ENCODE data around the gene PROSER3. TPM values are rescaled to one million over a fixed set of nuclear protein-coding genes. Genes with fewer than 3 reads are reported as not detected.

The PROSER3 gene
- total RNA-seq, 2 experiments from 2014 or later, result 17.2 to 66.1 TPM

- BruUV-seq (replicated peaks), result no TSS peak
- Histone ChIP-seq H3K4me2 (ENCODE audit: low read length) (peak within 1 kb of the TSS; percentile 84), H3K4me1 (ENCODE audit: insufficient read depth, low read length, poor library complexity, severe bottlenecking) (peaks cover 57% of the 10 kb centered on the region), H3K9me2 (ENCODE audit: insufficient read depth, low read length) (no peaks in the 10 kb centered on the region), H3K9me3 (ENCODE audit: low read length) (no peaks in the 10 kb centered on the region), H3K4me3 (ENCODE audit: low read depth, low read length, poor library complexity, severe bottlenecking) (peak within 1 kb of the TSS; percentile 69), H3K79me2 (ENCODE audit: insufficient read depth, low read depth, low read length) (peaks cover 11% of the 10 kb centered on the region; the same call in 1 of the 2 replicates), H2AFZ (ENCODE audit: low read length) (peak within 1 kb of the TSS; percentile 73), H3K36me3 (ENCODE audit: insufficient read depth, low read length) (peaks cover 26% of the 10 kb centered on the region), H4K20me1 (ENCODE audit: insufficient read depth, low read length) (no peaks in the 10 kb centered on the region), H3K27ac (ENCODE audit: low read depth, low read length, poor library complexity, severe bottlenecking) (peak within 1 kb of the TSS; percentile 86)
- peak; percentile 75 for DNase-seq (ENCODE audit: low spot score)
- POLR2A ChIA-PET, result no interaction called here
- no peak for TF ChIP-seq EZH2phosphoT487 (IDR thresholded peaks at IDR 0.05; ENCODE audit: borderline replicate concordance, low read depth, low read length)
- TF ChIP-seq CTCF (conservative IDR thresholded peaks at IDR 0.05; ENCODE audit: low read length), result no peak
- intact Hi-C loops (cut with micrococcal nuclease; ENCODE audit: unreplicated experiment), result loop anchor here (5.0 to 10.0 kb wide), 2 partner anchors 160 to 1307 kb away; partner anchors contain the start of genes HCST and NFKBID
- CTCF ChIA-PET (ENCODE audit: unreplicated experiment), result no interaction called here
Measured at GRCh38 chr19:35742121-35742724, 15.8 kb upstream of the PROSER3 start, which contains the start of gene IGFLR1. Gene IGFLR1, minus strand, starts transcription at chr19:35742452. Its CDS starts 1,272 bp downstream, at chr19:35741180.

GRCh38 chr19:35743640-35744429, 14.1 kb upstream of the PROSER3 start:
- peak; percentile 41 for DNase-seq (ENCODE audit: low spot score)
- peaks cover 14% of the 10 kb centered on the region; the same call in 1 of the 2 replicates for H3K79me2 ChIP-seq (ENCODE audit: insufficient read depth, low read depth, low read length)
- intact Hi-C loops (cut with micrococcal nuclease; ENCODE audit: unreplicated experiment), result loop anchor here (1.0 to 10.0 kb wide), 3 partner anchors 27 to 1309 kb away; partner anchors contain the start of genes HCST and NFKBID
- peaks cover 59% of the 10 kb centered on the region for H3K4me1 ChIP-seq (ENCODE audit: insufficient read depth, low read length, poor library complexity, severe bottlenecking)
- TF ChIP-seq CTCF (conservative IDR thresholded peaks at IDR 0.05; ENCODE audit: low read length), result no peak
- no peak for TF ChIP-seq EZH2phosphoT487 (IDR thresholded peaks at IDR 0.05; ENCODE audit: borderline replicate concordance, low read depth, low read length)
- H3K27ac ChIP-seq (ENCODE audit: low read depth, low read length, poor library complexity, severe bottlenecking), result peak overlapping the region; percentile 86
- TSS peak; percentile 70 for BruUV-seq (replicated peaks)
- peaks cover 10% of the 10 kb centered on the region; the same call in 1 of the 2 replicates for H3K36me3 ChIP-seq (ENCODE audit: insufficient read depth, low read length)
- H3K4me2 ChIP-seq (ENCODE audit: low read length), result peak overlapping the region; percentile 84
- peak overlapping the region; percentile 78 for H3K4me3 ChIP-seq (ENCODE audit: low read depth, low read length, poor library complexity, severe bottlenecking)
- ChIA-PET CTCF (ENCODE audit: unreplicated experiment) (interaction anchor here (0.6 kb wide), 1 partner anchor 53 kb away, joined by 8 read pairs; no protein-coding TSS in a partner anchor), POLR2A (interaction anchor here (0.6 to 2.3 kb wide), 9 partner anchors 21 to 1397 kb away, joined by 3 to 9 read pairs (median 4); partner anchors contain the start of gene COX6B1)
- peak overlapping the region; percentile 13; the same call in 1 of the 2 replicates for H2AFZ ChIP-seq (ENCODE audit: low read length)
- no peaks in the 10 kb centered on the region for H3K9me2 ChIP-seq (ENCODE audit: insufficient read depth, low read length)
- H4K20me1 ChIP-seq (ENCODE audit: insufficient read depth, low read length), result no peaks in the 10 kb centered on the region
- H3K9me3 ChIP-seq (ENCODE audit: low read length), result no peaks in the 10 kb centered on the region

All from OCI-LY7 (cell line).